DMS79 treated with DMSO at 0.1 percent for 48 hours (cell line): Measurements from ENCODE around the gene GLIPR2.
"Not testable (repeated sequence)": the region's sequence is repeated elsewhere in the genome, so short reads cannot be mapped to it uniquely, and the experiment has no call there.

Source experiments
- DNase-seq: peaks from one replicate; lab custom pipeline; 2025; lab: John Stamatoyannopoulos, UW

The GLIPR2 gene

GRCh38 chr9:36144309-36145232 lies 8.0 kb downstream of the GLIPR2 start:
- no peak for DNase-seq

- no peak for DNase-seq
These were observed 9.4 kb downstream of the GLIPR2 start for GRCh38 chr9:36145970-36146369.

GRCh38 chr9:36146651-36147050 lies 10.1 kb downstream of the GLIPR2 start:
- DNase-seq: no peak

GRCh38 chr9:36147441-36148175 lies 11.1 kb downstream of the GLIPR2 start:
- DNase-seq: no peak

GRCh38 chr9:36148311-36149051 lies 11.9 kb downstream of the GLIPR2 start:
- DNase-seq: no peak

- DNase-seq: no peak
These were observed 12.7 kb downstream of the GLIPR2 start for GRCh38 chr9:36149197-36149596.

GRCh38 chr9:36150574-36151315 lies 14.2 kb downstream of the GLIPR2 start:
- no peak for DNase-seq

- DNase-seq: no peak
These were observed 15.0 kb downstream of the GLIPR2 start for GRCh38 chr9:36151316-36152210.

GRCh38 chr9:36152741-36153438 lies 16.4 kb downstream of the GLIPR2 start:
- DNase-seq: no peak

GRCh38 chr9:36153746-36154145 lies 17.2 kb downstream of the GLIPR2 start:
- DNase-seq: no peak

- DNase-seq: no peak
These were observed 17.9 kb downstream of the GLIPR2 start for GRCh38 chr9:36154331-36154952.

GRCh38 chr9:36156116-36156515 lies 19.6 kb downstream of the GLIPR2 start:
- no peak for DNase-seq

GRCh38 chr9:36158122-36158521 lies 21.6 kb downstream of the GLIPR2 start:
- DNase-seq: no peak

- no peak for DNase-seq
These were observed 22.4 kb downstream of the GLIPR2 start for GRCh38 chr9:36158917-36159316.

- DNase-seq: not testable (repeated sequence)
These were observed 23.0 kb downstream of the GLIPR2 start for GRCh38 chr9:36159509-36159908.

GRCh38 chr9:36160126-36160525 lies 23.6 kb downstream of the GLIPR2 start:
- not testable (repeated sequence) for DNase-seq

GRCh38 chr9:36161187-36161586 lies 24.7 kb downstream of the GLIPR2 start:
- no peak for DNase-seq

GRCh38 chr9:36162211-36162738 lies 25.7 kb downstream of the GLIPR2 start:
- DNase-seq: no peak

GRCh38 chr9:36163049-36163785 lies 26.7 kb downstream of the GLIPR2 start:
- DNase-seq: peak; percentile 70
